OCI-LY3 (cell line): ENCODE results near the gene VIT.

ENCODE experiments used
- EZH2phosphoT487 ChIP-seq: fragments of 200-600 bp; shearing (Covaris generic); IDR thresholded peaks from 2 replicates; pipeline ENCODE4 v1.6.1; 2018; ENCODE audit warnings: antibody characterized with exemption, mixed run types, low read depth
- TF ChIP-seq, protein P1 (sequence below): fragments of 200-600, 300-600 bp; sonication (generic); IDR thresholded peaks from 2 replicates; pipeline ENCODE4 v1.5.1; 2014; ENCODE audit warnings: antibody characterized with exemption, low read length, low read depth

DNA sequence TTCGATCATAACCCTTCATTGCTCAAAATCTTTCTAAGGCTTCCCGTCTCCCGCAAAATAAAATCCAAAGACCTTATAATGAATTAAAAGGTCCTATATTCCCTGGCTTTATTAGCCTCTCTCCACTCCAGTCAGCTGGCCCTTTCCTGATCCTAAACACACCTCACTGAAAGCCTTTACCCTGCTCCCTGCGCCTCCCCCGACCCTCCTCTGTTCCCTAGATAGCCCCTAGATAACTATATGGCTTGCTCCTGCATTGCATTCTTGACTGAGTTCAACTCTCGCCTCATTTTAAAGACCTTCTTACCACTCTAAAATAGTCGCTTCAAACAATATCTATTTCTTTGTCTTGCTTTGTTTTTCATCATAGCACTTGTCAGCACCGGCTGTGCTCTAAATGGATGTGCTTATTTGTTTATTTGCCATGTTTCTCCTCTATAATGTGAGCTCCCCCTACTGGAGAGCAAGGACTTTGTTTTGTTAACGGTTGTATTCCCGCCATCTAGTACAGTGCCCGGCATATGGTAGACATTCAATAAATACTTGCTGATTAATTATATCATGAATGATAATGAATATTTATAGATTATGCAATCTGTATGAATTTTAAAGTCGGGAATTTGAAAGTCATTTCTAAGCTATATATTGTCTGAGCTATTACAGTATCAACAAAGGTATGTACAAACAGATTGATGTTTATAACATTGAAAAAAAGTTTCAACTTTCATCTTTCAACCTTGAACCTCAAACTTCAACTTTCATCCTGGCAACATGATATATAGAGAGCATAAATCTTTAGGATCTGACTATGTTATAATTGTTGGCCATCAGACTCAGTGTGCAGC is 32.4 kb upstream of the VIT start:
- TF ChIP-seq, protein P1, sequence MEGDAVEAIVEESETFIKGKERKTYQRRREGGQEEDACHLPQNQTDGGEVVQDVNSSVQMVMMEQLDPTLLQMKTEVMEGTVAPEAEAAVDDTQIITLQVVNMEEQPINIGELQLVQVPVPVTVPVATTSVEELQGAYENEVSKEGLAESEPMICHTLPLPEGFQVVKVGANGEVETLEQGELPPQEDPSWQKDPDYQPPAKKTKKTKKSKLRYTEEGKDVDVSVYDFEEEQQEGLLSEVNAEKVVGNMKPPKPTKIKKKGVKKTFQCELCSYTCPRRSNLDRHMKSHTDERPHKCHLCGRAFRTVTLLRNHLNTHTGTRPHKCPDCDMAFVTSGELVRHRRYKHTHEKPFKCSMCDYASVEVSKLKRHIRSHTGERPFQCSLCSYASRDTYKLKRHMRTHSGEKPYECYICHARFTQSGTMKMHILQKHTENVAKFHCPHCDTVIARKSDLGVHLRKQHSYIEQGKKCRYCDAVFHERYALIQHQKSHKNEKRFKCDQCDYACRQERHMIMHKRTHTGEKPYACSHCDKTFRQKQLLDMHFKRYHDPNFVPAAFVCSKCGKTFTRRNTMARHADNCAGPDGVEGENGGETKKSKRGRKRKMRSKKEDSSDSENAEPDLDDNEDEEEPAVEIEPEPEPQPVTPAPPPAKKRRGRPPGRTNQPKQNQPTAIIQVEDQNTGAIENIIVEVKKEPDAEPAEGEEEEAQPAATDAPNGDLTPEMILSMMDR = peak; percentile 84
- no peak for TF ChIP-seq EZH2phosphoT487
